Spinal cord (tissue), 10 donors: ENCODE data around the gene ZDHHC12. TPM values are rescaled to one million over a fixed set of nuclear protein-coding genes. Genes with fewer than 3 reads are reported as not detected.
"Not testable (repeated sequence)": the region's sequence is repeated elsewhere in the genome, so short reads cannot be mapped to it uniquely, and the experiment has no call there.

Experiments used
- DNase-seq, 6 donors: peaks; one replicate each; pipeline versions ENCODE4 v3.0.0 to v3.0.0-alpha.2; 2013 to 2015; ENCODE audit warnings: low spot score in 6 of 6, low read depth in 4 of 6
- H3K27ac ChIP-seq: one replicate; pipeline ENCODE4 v1.5.1; 2013; ENCODE audit warnings: low read depth, low read length, control low read depth
- H3K27me3 ChIP-seq: one replicate; pipeline ENCODE4 v1.6.1; 2013; ENCODE audit warnings: low read length; ENCODE audit not compliant: control insufficient read depth, insufficient read depth
- H3K36me3 ChIP-seq: one replicate; pipeline ENCODE4 v1.6.1; 2013; ENCODE audit warnings: low read length; ENCODE audit not compliant: control insufficient read depth, insufficient read depth
- H3K4me1 ChIP-seq: one replicate; pipeline ENCODE4 v1.6.1; 2013; ENCODE audit warnings: low read length; ENCODE audit not compliant: control insufficient read depth, insufficient read depth
- H3K4me3 ChIP-seq: one replicate; pipeline ENCODE4 v1.5.1; 2013; ENCODE audit warnings: low read depth, low read length, control low read depth
- H3K9me3 ChIP-seq: one replicate; pipeline ENCODE4 v1.6.1; 2013; ENCODE audit warnings: low read length; ENCODE audit not compliant: control insufficient read depth, insufficient read depth
- WGBS: methylation state at CpG from one replicate; pipeline ENCODE4 v1.1.5; 2013; ENCODE audit warnings: missing lambda C conversion rate; ENCODE audit not compliant: insufficient coverage; 5-methylcytosine and 5-hydroxymethylcytosine counted together
- polyA plus RNA-seq, 2 donors: library from polyadenylated mRNA; unstranded; fragments of 120-200 nt; gene quantifications; one replicate each; pipeline ENCODE4 v1.2.1, GENCODE V29; 2013; ENCODE audit not compliant: insufficient read length in 2 of 2
- total RNA-seq, 2 donors: library from RNA; depleted of rRNA in 1 of 2; stranded (reverse); fragments of 120-200 nt in 1 of 2; fragments of >200 nt in 1 of 2; gene quantifications; one replicate each; pipeline versions ENCODE4 v1.2.3 to v1.2.4, GENCODE V29; 2013 to 2014
- donor health status: healthy.

The ZDHHC12 gene
- total and polyA plus RNA-seq, 4 donors: 3.5 to 15.0 (median 11.9) TPM

DNA sequence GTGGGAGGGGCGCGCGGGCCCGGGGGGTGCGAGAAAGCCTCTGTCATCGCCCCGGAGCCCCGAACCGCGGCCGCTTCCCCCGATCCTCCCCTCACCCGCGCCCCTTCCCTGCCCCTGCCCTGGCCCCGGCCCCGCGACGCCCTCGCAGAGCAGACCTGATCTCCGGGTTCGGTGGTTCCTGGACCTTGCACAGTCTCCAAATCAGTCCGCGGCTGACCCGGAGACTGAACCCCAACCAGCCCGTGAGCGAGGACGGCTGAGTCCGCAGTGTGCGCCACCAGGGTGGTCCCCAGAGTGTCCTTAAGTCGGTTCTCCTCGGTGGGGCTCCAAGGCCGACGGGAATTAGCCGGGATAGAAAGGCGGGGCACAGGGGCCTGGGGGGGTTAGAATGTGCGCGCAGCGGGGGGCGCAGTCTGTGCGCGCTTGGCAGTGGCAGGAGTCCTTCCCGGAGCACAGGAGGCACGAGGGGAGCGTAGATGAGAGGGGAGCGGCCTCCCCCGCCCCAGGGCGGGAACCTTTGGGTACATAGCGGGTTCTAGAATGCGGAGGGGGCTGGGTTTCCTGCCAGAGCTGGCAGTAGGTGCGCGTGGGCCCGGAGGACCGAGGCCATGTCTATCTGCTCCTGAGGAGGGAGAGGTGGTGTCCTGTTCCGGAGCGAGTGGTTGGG, 20.8 kb downstream of the ZDHHC12 start:
- WGBS: 3% methylated on average over 55 of the region's 55 CpGs
- Histone ChIP-seq H3K4me1 (peaks cover 18% of the 10 kb centered on the region), H3K4me3 (peak overlapping the region; percentile 43), H3K27me3 (no peaks in the 10 kb centered on the region), H3K36me3 (peaks cover 13% of the 10 kb centered on the region), H3K27ac (no peak overlapping the region), H3K9me3 (no peaks in the 10 kb centered on the region)
- peak in 2 of 6 donors; percentile 24 to 49 for DNase-seq

- Histone ChIP-seq H3K27me3 (no peaks in the 10 kb centered on the region), H3K36me3 (peaks cover 17% of the 10 kb centered on the region), H3K4me1 (peaks cover 18% of the 10 kb centered on the region), H3K9me3 (no peaks in the 10 kb centered on the region), H3K27ac (peak within 1 kb of the TSS; percentile 40), H3K4me3 (peak within 1 kb of the TSS; percentile 43)
- DNase-seq: peak in 3 of 6 donors; percentile 64 to 91 (median 83)
- WGBS: 0% methylated on average over 65 of the region's 65 CpGs
Observed at GRCh38 chr9:128702445-128702948, 21.4 kb downstream of the ZDHHC12 start, which contains the start of gene PKN3. PKN3 (plus strand) TSS chr9:128702503; CDS start chr9:128702916, 413 bp downstream.

DNA sequence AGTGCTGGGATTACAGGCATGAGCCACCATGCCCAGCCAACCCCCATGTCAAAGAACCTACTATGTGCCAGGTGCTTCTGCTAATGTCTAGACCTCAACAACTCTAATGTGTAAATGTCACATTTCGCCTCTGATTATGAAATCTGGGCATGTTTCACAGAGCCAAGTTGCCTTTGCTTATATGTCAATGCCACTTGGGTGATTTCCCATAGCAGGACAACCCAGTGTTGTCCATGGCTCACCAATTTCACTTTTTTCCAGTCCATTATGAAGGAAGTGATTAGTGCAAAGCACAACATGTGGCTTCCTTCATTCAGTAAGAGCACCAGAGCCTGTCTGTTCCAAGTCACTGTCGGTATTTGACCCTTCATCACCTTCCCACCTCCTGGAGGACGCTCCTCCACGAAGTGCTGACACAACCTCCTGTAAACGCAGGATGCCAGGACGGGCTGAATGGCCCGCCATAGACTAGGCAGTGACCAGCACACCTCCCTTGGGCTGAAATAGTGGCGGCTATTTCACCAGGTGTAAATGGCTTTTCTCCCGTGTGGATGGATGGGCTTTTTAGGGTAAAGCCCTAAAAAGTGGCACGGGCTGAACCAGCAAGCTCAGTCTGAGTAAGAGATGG, 22.6 kb downstream of the ZDHHC12 start:
- no peaks in the 10 kb centered on the region for H3K9me3 ChIP-seq
- no peak overlapping the region for H3K4me3 ChIP-seq
- no peak overlapping the region for H3K27ac ChIP-seq
- H3K36me3 ChIP-seq: peaks cover 13% of the 10 kb centered on the region
- H3K4me1 ChIP-seq: peaks cover 18% of the 10 kb centered on the region
- 80% methylated on average over 10 of the region's 10 CpGs for WGBS
- no peak for DNase-seq
- no peaks in the 10 kb centered on the region for H3K27me3 ChIP-seq

DNA sequence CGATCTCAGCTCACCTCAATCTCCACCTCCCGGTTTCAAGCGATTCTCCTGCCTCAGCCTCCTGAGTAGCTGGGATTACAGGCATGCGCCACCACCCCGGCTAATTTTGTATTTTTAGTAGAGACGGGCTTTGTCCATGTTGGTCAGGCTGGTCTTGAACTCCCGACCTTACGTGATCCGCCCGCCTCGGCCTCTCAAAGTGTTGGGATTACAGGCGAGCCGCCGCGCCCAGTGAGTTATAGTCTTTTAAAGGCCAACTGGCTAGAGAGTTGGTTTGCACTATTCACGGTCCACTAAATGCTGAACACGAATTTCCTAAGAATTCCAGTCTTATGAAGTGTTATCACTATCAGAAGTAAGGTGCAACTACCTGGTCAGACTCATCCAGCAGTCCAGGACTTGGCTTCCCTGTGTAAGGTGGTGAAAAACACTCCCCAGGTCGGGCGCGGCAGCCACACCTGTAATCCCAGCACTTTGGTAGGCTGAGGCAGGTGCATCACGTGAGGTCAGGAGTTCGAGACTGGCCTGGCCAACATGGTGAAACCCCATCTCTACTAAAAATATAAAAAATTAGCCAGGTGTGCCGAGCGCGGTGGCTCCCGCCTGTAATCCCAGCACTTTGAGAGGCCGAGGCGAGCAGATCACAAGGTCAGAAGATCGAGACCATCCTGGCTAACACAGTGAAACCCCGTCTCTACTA, 24.7 kb downstream of the ZDHHC12 start:
- not testable (repeated sequence) for DNase-seq, H3K9me3 ChIP-seq, H3K4me3 ChIP-seq, H3K27ac ChIP-seq, H3K36me3 ChIP-seq, H3K27me3 ChIP-seq
- 97% methylated on average over 7 of the region's 30 CpGs for WGBS
- peaks cover 18% of the 10 kb centered on the region for H3K4me1 ChIP-seq

DNA sequence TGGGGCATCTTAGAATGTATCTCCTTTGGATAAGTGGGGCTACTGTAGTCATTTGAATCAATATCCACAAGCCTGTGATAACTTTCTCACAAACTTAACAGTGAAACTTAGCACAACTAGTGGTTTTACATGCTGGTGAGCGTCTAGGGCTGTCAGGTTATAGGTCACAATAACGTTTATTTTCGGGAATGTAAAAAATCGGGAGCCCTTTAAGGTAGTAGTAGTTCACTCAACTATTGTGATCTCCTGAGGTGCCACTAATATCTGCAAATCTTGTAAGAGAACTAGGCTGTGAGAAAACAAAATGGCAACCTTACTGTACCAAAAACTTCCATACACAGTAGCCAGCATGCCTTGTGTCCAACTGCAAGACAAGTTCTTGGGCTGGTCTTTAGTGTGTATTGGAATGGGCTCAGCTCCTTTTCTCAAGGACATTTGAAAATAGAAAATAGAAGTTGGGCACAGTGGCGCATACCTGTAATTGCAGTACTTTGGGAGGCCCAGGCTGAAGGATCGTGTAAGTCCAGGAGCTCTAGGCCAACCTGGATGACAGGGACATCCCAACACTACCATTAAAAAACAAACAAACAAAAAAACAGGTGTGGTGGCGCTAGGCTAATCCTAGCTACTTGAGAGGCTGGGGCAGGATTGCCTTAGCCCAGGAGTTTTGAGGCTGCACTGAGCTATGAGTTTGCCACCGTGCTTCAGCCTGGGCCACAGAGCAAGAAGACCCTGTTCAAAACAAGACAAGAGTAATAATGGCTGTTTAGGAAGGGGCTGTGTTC, 26.8 kb downstream of the ZDHHC12 start:
- 40% methylated on average over 2 of the region's 8 CpGs for WGBS
- no peak overlapping the region for H3K4me3 ChIP-seq
- no peaks in the 10 kb centered on the region for H3K9me3 ChIP-seq
- H3K27me3 ChIP-seq: no peaks in the 10 kb centered on the region
- peaks cover 17% of the 10 kb centered on the region for H3K36me3 ChIP-seq
- H3K27ac ChIP-seq: no peak overlapping the region
- peaks cover 3% of the 10 kb centered on the region for H3K4me1 ChIP-seq
- no peak for DNase-seq

DNA sequence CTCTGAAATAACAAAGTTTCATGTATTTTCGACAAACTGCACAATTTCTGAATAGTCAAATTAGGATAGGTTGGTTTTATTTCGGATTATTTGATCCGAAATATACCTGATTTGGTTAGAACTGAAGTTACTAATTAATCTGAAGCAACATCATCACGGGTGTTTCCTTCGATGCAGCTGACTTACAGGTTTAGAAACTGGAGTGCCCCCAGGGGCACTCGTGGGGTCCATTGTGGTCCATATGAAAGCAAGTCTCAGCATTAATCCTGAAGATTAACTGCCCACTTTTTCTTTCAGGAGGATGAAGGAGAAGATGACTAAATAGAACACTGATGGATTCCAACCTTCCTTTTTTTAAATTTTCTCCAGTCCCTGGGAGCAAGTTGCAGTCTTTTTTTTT, 29.6 kb downstream of the ZDHHC12 start:
- WGBS: 100% methylated on average over 1 of the region's 6 CpGs
- DNase-seq: no peak
- Histone ChIP-seq H3K4me1 (peaks cover 4% of the 10 kb centered on the region), H3K27me3 (no peaks in the 10 kb centered on the region), H3K36me3 (peaks cover 21% of the 10 kb centered on the region), H3K4me3 (no peak overlapping the region), H3K9me3 (no peaks in the 10 kb centered on the region), H3K27ac (no peak overlapping the region)

DNA sequence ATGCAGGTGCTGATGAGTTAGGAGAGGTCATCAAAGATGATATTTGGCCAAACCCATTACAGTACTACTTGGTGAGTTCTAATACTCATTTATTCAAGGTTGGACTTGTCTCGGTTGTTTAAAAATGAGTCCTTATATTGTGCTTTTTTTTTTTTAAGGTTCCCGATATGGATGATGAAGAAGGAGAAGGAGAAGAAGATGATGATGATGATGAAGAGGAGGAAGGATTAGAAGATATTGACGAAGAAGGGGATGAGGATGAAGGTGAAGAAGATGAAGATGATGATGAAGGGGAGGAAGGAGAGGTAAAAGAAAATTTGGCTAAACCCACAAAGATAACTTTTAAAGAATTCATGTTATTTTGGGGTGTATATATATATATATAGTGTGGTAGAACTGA, 30.2 kb downstream of the ZDHHC12 start:
- not testable (repeated sequence) for H3K27me3 ChIP-seq, H3K4me1 ChIP-seq, DNase-seq, H3K27ac ChIP-seq, H3K4me3 ChIP-seq, H3K9me3 ChIP-seq
- peaks cover 21% of the 10 kb centered on the region for H3K36me3 ChIP-seq
- WGBS: 90% methylated on average over 2 of the region's 3 CpGs

GRCh38 chr9:128690684-128691034, 33.3 kb downstream of the ZDHHC12 start:
- Histone ChIP-seq H3K27me3 (no peaks in the 10 kb centered on the region), H3K36me3 (peaks cover 13% of the 10 kb centered on the region), H3K9me3 (no peaks in the 10 kb centered on the region), H3K4me1 (peaks cover 15% of the 10 kb centered on the region), H3K4me3 (peak overlapping the region; percentile 83), H3K27ac (no peak overlapping the region)
- 7% methylated on average over 2 of the region's 5 CpGs for WGBS
- DNase-seq: no peak
